ENCODE measurements around the gene EPSTI1.

Gene EPSTI1

GRCh38 chr13:42836930-42837690, 154.9 kb downstream of the EPSTI1 start:
- DNase-seq = no peak
